GM12878 (cell line): ENCODE data around the gene WDR19. TPM values are rescaled to one million over a fixed set of nuclear protein-coding genes. Genes with fewer than 3 reads are reported as not detected.

ENCODE experiments used
- ATAC-seq: fragments of 200-7000 bp; cut with Tn5 transposase; 3 replicates; pipeline ENCODE4 v1.9.1; 2020; ENCODE audit warnings: mild to moderate bottlenecking, moderate library complexity
- BruUV-seq: library from RNA; stranded (reverse); fragments of 400-500 nt; replicated peaks from 2 replicates; lab custom pipeline; 2021; lab: Mats Ljungman, UMichigan
- CTCF ChIA-PET: fragments of 300-600 bp; sonication (Branson Sonifier 250); formaldehyde crosslinking; extraction: SDS; loops from one replicate; lab custom pipeline; 2021; ENCODE audit warnings: inconsistent platforms; lab: Yijun Ruan, JAX
- POLR2A ChIA-PET: fragments of 350-600 bp; formaldehyde crosslinking; extraction: SDS; loops from one replicate; lab custom pipeline; 2021; ENCODE audit warnings: inconsistent platforms; lab: Charles Lee
- RAD21 ChIA-PET: fragments of 300-600 bp; sonication (Branson Sonifier 250); formaldehyde crosslinking; loops from one replicate; lab custom pipeline; 2023; ENCODE audit warnings: antibody characterized with exemption; ENCODE audit not compliant: unreplicated experiment; lab: Charles Lee
- SMC1A ChIA-PET: fragments of 300-600 bp; sonication (Branson Sonifier 250); formaldehyde crosslinking; loops from one replicate; lab custom pipeline; 2023; ENCODE audit not compliant: unreplicated experiment, uncharacterized antibody; lab: Charles Lee
- DNase-seq: peaks from one replicate; pipeline ENCODE4 v3.0.0-alpha.2; 2011; ENCODE audit warnings: low read depth, low spot score
- FAIRE-seq: peaks from 3 replicates; lab custom pipeline; 2011; peaks lifted over from hg19 to GRCh38; lab: Jason Lieb, UNC
- H2AFZ ChIP-seq: 2 replicates; pipeline ENCODE4 v1.6.0; 2011; ENCODE audit warnings: low read depth, low read length, control low read depth; ENCODE audit not compliant: control insufficient read depth
- H3K27ac ChIP-seq: 2 replicates; pipeline ENCODE4 v1.5.1; 2011; ENCODE audit warnings: control low read depth; ENCODE audit not compliant: control insufficient read depth, insufficient read depth
- H3K27me3 ChIP-seq, 2 experiments: replicated peaks in 1 of 2; 2 replicates each; pipeline versions ENCODE4 v1.6.0 to v1.6.1; 2011; ENCODE audit warnings: low read length in 1 of 2; ENCODE audit not compliant: control insufficient read depth in 2 of 2, insufficient read depth in 2 of 2
- H3K36me3 ChIP-seq, 2 experiments: 2 replicates each; pipeline ENCODE4 v1.5.1; 2011; ENCODE audit warnings: low read length in 1 of 2; ENCODE audit not compliant: control insufficient read depth in 2 of 2, insufficient read depth in 2 of 2
- H3K4me1 ChIP-seq: 2 replicates; pipeline ENCODE4 v1.6.1; 2011; ENCODE audit warnings: mild to moderate bottlenecking, low read length, moderate library complexity, mixed read lengths; ENCODE audit not compliant: control insufficient read depth, insufficient read depth
- H3K4me2 ChIP-seq: 2 replicates; pipeline ENCODE4 v1.6.0; 2011; ENCODE audit warnings: control low read depth; ENCODE audit not compliant: control insufficient read depth, insufficient read depth
- H3K4me3 ChIP-seq: fragments of 200-600 bp; sonication (generic); 2 replicates; pipeline ENCODE4 v1.5.1; 2016
- H3K79me2 ChIP-seq: 2 replicates; pipeline ENCODE4 v1.6.0; 2011; ENCODE audit warnings: low read length; ENCODE audit not compliant: control insufficient read depth, insufficient read depth
- H3K9ac ChIP-seq: 2 replicates; pipeline ENCODE4 v1.8.0; 2011; ENCODE audit warnings: low read length, control low read depth, mixed read lengths; ENCODE audit not compliant: control insufficient read depth, insufficient read depth
- H3K9me3 ChIP-seq: replicated peaks from 3 replicates; pipeline ENCODE4 v1.5.1; 2011; ENCODE audit warnings: mild to moderate bottlenecking, low read length; ENCODE audit not compliant: control insufficient read depth, insufficient read depth
- H4K20me1 ChIP-seq: 2 replicates; pipeline ENCODE4 v1.6.0; 2011; ENCODE audit not compliant: control insufficient read depth, insufficient read depth
- IRF4 ChIP-seq: IDR thresholded peaks from 2 replicates; pipeline ENCODE4 v1.6.1; 2011; ENCODE audit warnings: low read depth, low read length
- WGBS: methylation state at CpG from one replicate; pipeline ENCODE4 v1.1.6; 2016; ENCODE audit warnings: low lambda C conversion rate; ENCODE audit not compliant: insufficient replicate concordance, insufficient coverage; ENCODE audit errors: missing lambda C conversion rate; 5-methylcytosine and 5-hydroxymethylcytosine counted together
- in situ Hi-C: fragments of 300-500 bp; cut with MboI; formaldehyde crosslinking; loops from 9 replicates; pipeline ENCODE4 v1.14.3; 2018; ENCODE audit warnings: mixed read lengths
- intact Hi-C: fragments of 100-400 bp; cut with micrococcal nuclease; formaldehyde crosslinking; loops from one replicate; pipeline ENCODE4 v1.14.2; 2022; ENCODE audit not compliant: unreplicated experiment
- polyA plus RNA-seq, 11 experiments: library from polyadenylated mRNA; depleted of rRNA in 4 of 11; unstranded in 6 of 11; stranded (reverse) in 5 of 11; fragments of >200 nt; fragmentation: Nextera tagmentation in 4 of 11; fragmentation: Illumina TruSeq in 1 of 11; extraction: Ambion mirVana in 4 of 11; extraction: Trizol in 1 of 11; gene quantifications; 1 replicate in 1 of 11; 2 replicates in 10 of 11; pipeline versions ENCODE4 v1.2.1 to v1.2.3, GENCODE V29; 2011 to 2016; ENCODE audit warnings: inconsistent platforms in 2 of 11, missing spikeins in 2 of 11, low read depth in 1 of 11
- total RNA-seq, 4 experiments: library from RNA; depleted of rRNA in 3 of 4; stranded (reverse); fragments of >200 nt in 3 of 4; fragmentation: Illumina TruSeq in 1 of 4; extraction: Trizol in 1 of 4; gene quantifications; 2 replicates each; pipeline versions ENCODE4 v1.2.1 to v1.2.3, GENCODE V29; 2013 to 2021
- TF ChIP-seq, protein P1 (sequence below): fragments of 450-650 bp; IDR thresholded peaks from 2 replicates; pipeline ENCODE4 v1.6.1; 2017; ENCODE audit warnings: mild to moderate bottlenecking, moderate library complexity
- TF ChIP-seq, protein P2 (sequence below): fragments of 450-650 bp; IDR thresholded peaks from 2 replicates; pipeline ENCODE4 v1.6.1; 2016; ENCODE audit warnings: mild to moderate bottlenecking, moderate library complexity, borderline replicate concordance

Gene WDR19
- total and polyA plus RNA-seq, 10 of the 15 experiments (the other 5 are each of a cell fraction or from before 2014, with no cell fraction given), result 3.5 to 15.4 (median 7.3) TPM

DNA sequence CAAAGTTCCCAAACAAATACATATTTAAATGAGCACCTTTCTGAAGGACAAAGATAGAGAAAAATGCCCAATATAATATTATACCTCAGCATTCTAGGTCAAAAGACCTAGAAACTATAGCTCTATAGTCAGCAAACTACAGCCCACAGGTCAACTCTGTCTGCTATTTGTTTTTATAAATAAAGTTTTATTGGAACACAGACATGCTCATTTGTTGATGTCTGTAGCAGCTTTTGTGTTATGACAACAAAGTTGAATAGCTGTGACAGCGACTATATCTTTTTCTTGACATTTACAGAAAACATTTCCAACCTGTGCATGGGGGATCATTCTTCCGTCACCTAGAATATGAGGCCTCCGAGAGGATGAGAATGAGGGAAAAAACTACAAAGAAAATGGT, 48.7 kb upstream of the WDR19 start:
- intact Hi-C loops, result loop anchor here (10.0 kb wide), 1 partner anchor 301 kb away; no protein-coding TSS in a partner anchor
- Histone ChIP-seq H3K79me2 (no peaks in the 10 kb centered on the region), H3K4me1 (peaks cover 6% of the 10 kb centered on the region), H3K27me3 (no peaks in the 10 kb centered on the region), H2AFZ (no peak overlapping the region), H4K20me1 (no peaks in the 10 kb centered on the region), H3K9me3 (no peaks in the 10 kb centered on the region), H3K9ac (no peak overlapping the region), H3K36me3 (no peaks in the 10 kb centered on the region), H3K27ac (no peak overlapping the region), H3K4me2 (no peak overlapping the region), H3K4me3 (no peak overlapping the region)
- POLR2A ChIA-PET, result interaction anchor here (3.8 kb wide), 1 partner anchor 230 kb away, joined by 22 read pairs; no protein-coding TSS in a partner anchor
- WGBS, result 98% methylated on average over 3 of the region's 3 CpGs
- CTCF ChIA-PET, result interaction anchor here (0.7 to 7.4 kb wide), 25 partner anchors 8 to 374 kb away, joined by 3 to 295 read pairs (median 9); partner anchors contain the start of gene TLR10
- RAD21 ChIA-PET, result interaction anchor here (1.0 to 6.0 kb wide), 10 partner anchors 10 to 373 kb away, joined by 3 to 214 read pairs (median 4); partner anchors contain the start of gene TLR10
- DNase-seq (no peak), FAIRE-seq (no peak), ATAC-seq (no peak)
- TF ChIP-seq, protein P1, sequence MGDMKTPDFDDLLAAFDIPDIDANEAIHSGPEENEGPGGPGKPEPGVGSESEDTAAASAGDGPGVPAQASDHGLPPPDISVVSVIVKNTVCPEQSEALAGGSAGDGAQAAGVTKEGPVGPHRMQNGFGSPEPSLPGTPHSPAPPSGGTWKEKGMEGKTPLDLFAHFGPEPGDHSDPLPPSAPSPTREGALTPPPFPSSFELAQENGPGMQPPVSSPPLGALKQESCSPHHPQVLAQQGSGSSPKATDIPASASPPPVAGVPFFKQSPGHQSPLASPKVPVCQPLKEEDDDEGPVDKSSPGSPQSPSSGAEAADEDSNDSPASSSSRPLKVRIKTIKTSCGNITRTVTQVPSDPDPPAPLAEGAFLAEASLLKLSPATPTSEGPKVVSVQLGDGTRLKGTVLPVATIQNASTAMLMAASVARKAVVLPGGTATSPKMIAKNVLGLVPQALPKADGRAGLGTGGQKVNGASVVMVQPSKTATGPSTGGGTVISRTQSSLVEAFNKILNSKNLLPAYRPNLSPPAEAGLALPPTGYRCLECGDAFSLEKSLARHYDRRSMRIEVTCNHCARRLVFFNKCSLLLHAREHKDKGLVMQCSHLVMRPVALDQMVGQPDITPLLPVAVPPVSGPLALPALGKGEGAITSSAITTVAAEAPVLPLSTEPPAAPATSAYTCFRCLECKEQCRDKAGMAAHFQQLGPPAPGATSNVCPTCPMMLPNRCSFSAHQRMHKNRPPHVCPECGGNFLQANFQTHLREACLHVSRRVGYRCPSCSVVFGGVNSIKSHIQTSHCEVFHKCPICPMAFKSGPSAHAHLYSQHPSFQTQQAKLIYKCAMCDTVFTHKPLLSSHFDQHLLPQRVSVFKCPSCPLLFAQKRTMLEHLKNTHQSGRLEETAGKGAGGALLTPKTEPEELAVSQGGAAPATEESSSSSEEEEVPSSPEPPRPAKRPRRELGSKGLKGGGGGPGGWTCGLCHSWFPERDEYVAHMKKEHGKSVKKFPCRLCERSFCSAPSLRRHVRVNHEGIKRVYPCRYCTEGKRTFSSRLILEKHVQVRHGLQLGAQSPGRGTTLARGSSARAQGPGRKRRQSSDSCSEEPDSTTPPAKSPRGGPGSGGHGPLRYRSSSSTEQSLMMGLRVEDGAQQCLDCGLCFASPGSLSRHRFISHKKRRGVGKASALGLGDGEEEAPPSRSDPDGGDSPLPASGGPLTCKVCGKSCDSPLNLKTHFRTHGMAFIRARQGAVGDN, result no peak
- TF ChIP-seq IRF4, result no peak
- TF ChIP-seq, protein P2, sequence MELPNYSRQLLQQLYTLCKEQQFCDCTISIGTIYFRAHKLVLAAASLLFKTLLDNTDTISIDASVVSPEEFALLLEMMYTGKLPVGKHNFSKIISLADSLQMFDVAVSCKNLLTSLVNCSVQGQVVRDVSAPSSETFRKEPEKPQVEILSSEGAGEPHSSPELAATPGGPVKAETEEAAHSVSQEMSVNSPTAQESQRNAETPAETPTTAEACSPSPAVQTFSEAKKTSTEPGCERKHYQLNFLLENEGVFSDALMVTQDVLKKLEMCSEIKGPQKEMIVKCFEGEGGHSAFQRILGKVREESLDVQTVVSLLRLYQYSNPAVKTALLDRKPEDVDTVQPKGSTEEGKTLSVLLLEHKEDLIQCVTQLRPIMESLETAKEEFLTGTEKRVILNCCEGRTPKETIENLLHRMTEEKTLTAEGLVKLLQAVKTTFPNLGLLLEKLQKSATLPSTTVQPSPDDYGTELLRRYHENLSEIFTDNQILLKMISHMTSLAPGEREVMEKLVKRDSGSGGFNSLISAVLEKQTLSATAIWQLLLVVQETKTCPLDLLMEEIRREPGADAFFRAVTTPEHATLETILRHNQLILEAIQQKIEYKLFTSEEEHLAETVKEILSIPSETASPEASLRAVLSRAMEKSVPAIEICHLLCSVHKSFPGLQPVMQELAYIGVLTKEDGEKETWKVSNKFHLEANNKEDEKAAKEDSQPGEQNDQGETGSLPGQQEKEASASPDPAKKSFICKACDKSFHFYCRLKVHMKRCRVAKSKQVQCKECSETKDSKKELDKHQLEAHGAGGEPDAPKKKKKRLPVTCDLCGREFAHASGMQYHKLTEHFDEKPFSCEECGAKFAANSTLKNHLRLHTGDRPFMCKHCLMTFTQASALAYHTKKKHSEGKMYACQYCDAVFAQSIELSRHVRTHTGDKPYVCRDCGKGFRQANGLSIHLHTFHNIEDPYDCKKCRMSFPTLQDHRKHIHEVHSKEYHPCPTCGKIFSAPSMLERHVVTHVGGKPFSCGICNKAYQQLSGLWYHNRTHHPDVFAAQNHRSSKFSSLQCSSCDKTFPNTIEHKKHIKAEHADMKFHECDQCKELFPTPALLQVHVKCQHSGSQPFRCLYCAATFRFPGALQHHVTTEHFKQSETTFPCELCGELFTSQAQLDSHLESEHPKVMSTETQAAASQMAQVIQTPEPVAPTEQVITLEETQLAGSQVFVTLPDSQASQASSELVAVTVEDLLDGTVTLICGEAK, result peak; percentile 84
- SMC1A ChIA-PET, result interaction anchor here (0.6 to 5.9 kb wide), 30 partner anchors 9 to 952 kb away, joined by 3 to 193 read pairs (median 5); partner anchors contain the start of gene TLR10
- BruUV-seq, result no TSS peak
- in situ Hi-C loops, result no loop called here
